ENCODE measurements around the gene EIF2B5. TPM values are rescaled to one million over a fixed set of nuclear protein-coding genes. Genes with fewer than 3 reads are reported as not detected.

The EIF2B5 gene
- total and polyA plus RNA-seq, 2 of the 13 experiments (the other 11 are each of a cell fraction or from before 2014, with no cell fraction given) = 38.4 to 60.2 TPM

DNA sequence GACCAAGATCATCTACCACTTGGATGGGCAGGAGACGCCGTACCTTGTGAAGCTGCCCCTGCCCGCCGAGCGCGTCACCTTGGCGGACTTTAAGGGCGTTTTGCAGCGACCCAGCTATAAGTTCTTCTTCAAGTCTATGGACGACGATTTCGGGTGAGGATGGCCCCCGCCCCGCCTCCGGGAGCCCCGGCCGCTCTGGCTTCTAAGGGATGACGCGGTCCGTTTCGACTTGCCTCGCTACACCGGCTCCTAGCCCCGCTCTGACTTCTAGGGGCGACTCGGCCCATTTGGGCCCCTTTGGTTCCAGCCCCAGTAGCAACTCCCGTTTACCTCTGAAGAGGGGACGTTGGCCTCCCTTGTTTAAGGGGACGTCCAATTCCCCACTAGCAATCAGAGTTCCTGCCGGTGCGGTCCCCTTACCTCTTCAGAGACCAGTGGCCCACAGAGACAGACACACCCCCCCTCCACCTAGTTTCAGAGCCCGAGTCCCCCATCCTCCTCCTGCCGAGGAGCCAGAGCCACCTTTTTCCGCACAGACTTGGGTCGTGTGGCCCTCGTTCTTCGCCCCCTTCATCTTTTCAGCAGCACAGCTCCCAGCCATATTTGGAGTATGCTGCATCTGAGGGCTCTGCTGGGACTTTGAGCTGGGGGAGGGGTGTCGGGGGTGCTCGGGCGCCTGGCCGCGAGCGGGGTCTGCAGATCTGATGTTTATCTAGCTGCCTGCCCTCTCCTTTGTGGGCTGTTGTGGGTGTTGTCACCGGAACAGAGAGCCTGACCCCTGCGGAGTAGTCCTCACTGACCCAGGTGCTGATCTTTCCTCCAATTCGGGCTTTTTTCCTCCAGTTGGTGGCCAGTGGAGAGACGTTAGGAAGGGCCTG, 20.7 kb downstream of the EIF2B5 start (continued):
- TF ChIP-seq ZNF879 (CRISPR knock-in tag; IDR thresholded peaks at IDR 0.05) (no peak), REPIN1 (CRISPR knock-in tag; IDR thresholded peaks at IDR 0.05; ENCODE audit: borderline replicate concordance, low read depth) (0 out of 2 replicates have a peak, but pooled peaks have one; percentile 35), ARHGAP35 (CRISPR knock-in tag; IDR thresholded peaks at IDR 0.05; ENCODE audit: borderline replicate concordance) (0 out of 2 replicates have a peak, but pooled peaks have one; percentile 43), ELF1 (CRISPR knock-in tag; IDR thresholded peaks at IDR 0.05) (no peak; the same call in 1 of the 2 replicates), ZNF75D (CRISPR knock-in tag; IDR thresholded peaks at IDR 0.05; ENCODE audit: borderline replicate concordance) (no peak), ZNF496 (CRISPR knock-in tag; IDR thresholded peaks at IDR 0.05; ENCODE audit: insufficient replicate concordance) (no peak), REL (CRISPR knock-in tag; conservative IDR thresholded peaks at IDR 0.05) (peak; percentile 52; the same call in 1 of the 2 replicates), ZFP36L1 (CRISPR knock-in tag; IDR thresholded peaks at IDR 0.05) (0 out of 2 replicates have a peak, but pooled peaks have one; percentile 65), BHLHE40 (IDR thresholded peaks at IDR 0.05; ENCODE audit: low read length) (no peak), ZNF670 (CRISPR knock-in tag; IDR thresholded peaks at IDR 0.05; ENCODE audit: borderline replicate concordance) (0 out of 2 replicates have a peak, but pooled peaks have one; percentile 39), ZNF264 (CRISPR knock-in tag; IDR thresholded peaks at IDR 0.05) (peak; percentile 56; the same call in 1 of the 2 replicates), SRSF4 (IDR thresholded peaks at IDR 0.05; ENCODE audit: low read depth, low read length, poor library complexity, severe bottlenecking) (no peak), ZNF563 (CRISPR knock-in tag; IDR thresholded peaks at IDR 0.05) (peak; percentile 12; the same call in 1 of the 2 replicates), SALL1 (CRISPR knock-in tag; IDR thresholded peaks at IDR 0.05) (peak; percentile 21; the same call in 1 of the 2 replicates), ZSCAN25 (CRISPR knock-in tag; IDR thresholded peaks at IDR 0.05) (no peak), ZNF263 (CRISPR knock-in tag; IDR thresholded peaks at IDR 0.05) (0 out of 2 replicates have a peak, but pooled peaks have one; percentile 7), LCORL (IDR thresholded peaks at IDR 0.05) (no peak), LCORL (CRISPR knock-in tag; IDR thresholded peaks at IDR 0.05) (peak; percentile 67; the same call in 1 of the 2 replicates), CBX1 (IDR thresholded peaks at IDR 0.05; ENCODE audit: low read depth) (no peak), MTA1 (CRISPR knock-in tag; IDR thresholded peaks at IDR 0.05; ENCODE audit: borderline replicate concordance) (peak; percentile 50; the same call in 1 of the 2 replicates), PCBP2 (optimal IDR thresholded peaks at IDR 0.05; ENCODE audit: low read depth, low read length, poor library complexity, severe bottlenecking) (no peak), ZBTB7B (CRISPR knock-in tag; IDR thresholded peaks at IDR 0.05) (peak; percentile 74), SRF (IDR thresholded peaks at IDR 0.05; ENCODE audit: low read depth, low read length) (peak; percentile 91)
- TF ChIP-seq, protein P1, sequence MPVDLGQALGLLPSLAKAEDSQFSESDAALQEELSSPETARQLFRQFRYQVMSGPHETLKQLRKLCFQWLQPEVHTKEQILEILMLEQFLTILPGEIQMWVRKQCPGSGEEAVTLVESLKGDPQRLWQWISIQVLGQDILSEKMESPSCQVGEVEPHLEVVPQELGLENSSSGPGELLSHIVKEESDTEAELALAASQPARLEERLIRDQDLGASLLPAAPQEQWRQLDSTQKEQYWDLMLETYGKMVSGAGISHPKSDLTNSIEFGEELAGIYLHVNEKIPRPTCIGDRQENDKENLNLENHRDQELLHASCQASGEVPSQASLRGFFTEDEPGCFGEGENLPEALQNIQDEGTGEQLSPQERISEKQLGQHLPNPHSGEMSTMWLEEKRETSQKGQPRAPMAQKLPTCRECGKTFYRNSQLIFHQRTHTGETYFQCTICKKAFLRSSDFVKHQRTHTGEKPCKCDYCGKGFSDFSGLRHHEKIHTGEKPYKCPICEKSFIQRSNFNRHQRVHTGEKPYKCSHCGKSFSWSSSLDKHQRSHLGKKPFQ (CRISPR knock-in tag; IDR thresholded peaks at IDR 0.05; ENCODE audit: insufficient replicate concordance) = peak; percentile 29
- TF ChIP-seq, protein P2, sequence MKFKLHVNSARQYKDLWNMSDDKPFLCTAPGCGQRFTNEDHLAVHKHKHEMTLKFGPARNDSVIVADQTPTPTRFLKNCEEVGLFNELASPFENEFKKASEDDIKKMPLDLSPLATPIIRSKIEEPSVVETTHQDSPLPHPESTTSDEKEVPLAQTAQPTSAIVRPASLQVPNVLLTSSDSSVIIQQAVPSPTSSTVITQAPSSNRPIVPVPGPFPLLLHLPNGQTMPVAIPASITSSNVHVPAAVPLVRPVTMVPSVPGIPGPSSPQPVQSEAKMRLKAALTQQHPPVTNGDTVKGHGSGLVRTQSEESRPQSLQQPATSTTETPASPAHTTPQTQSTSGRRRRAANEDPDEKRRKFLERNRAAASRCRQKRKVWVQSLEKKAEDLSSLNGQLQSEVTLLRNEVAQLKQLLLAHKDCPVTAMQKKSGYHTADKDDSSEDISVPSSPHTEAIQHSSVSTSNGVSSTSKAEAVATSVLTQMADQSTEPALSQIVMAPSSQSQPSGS (CRISPR knock-in tag; IDR thresholded peaks at IDR 0.05) = no peak
- TF ChIP-seq, protein P3, sequence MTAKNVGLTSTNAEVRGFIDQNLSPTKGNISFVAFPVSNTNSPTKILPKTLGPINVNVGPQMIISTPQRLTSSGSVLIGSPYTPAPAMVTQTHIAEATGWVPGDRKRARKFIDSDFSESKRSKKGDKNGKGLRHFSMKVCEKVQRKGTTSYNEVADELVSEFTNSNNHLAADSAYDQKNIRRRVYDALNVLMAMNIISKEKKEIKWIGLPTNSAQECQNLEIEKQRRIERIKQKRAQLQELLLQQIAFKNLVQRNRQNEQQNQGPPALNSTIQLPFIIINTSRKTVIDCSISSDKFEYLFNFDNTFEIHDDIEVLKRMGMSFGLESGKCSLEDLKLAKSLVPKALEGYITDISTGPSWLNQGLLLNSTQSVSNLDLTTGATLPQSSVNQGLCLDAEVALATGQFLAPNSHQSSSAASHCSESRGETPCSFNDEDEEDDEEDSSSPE (CRISPR knock-in tag; IDR thresholded peaks at IDR 0.05) = no peak
